AG08396 (cell line): Measurements from ENCODE around the gene CALCR.
"Not testable (repeated sequence)": the region's sequence is repeated elsewhere in the genome, so short reads cannot be mapped to it uniquely, and the experiment has no call there.

Experiments
- DNase-seq: peaks from one replicate; pipeline ENCODE4 v3.0.0; 2012; ENCODE audit warnings: low spot score, mixed read lengths

Gene CALCR

DNA sequence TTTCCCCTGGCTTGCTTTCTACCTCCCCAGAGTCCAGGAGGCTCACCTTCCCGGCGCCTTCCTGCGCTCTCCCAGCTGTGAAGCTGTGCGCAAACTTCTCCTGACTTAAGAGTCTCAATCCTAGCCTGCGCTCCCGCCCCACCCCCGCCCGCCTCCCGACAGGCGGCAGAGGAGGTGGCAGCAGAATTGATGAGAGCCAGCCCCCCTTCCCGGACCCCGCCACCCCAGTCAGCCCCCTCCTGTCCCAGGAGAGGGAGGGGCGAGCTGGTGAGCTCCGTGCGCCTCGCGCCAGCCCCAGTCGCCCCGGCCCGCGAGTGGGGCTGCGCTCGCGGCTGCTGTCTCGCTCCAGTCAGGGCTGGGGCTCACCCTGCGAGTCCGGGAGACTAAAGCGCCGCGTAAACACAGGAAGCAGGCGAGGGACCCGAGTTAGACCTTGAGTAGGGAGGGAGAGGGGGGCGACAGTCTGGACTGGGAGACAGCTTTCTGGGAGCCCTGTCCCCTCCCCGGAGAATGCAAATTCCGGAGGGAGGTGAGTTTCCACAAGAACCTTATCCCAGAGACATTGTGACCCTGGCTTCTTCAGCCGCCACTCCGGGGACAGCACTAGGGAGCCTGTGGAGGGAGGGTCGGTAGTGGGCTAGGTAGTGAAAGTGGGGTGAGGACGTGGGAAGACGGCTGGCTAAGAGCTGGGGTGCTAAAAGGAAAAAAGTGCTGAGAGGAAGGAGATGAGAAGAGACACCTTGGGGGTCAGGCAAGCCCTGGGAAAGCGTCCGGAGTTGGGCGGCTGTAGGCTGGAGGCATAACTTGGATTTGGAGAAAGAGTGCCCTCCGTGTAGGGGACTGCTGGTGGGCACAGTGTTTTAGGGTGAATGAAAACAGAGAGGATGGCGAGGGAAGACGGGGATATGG lies at the start of gene CALCR:
CALCR (minus strand) TSS at position 79 of the 909 bp plus-strand sequence. CDS start 87,743 bp downstream, outside the sequence.
- DNase-seq: peak; percentile 8

DNA sequence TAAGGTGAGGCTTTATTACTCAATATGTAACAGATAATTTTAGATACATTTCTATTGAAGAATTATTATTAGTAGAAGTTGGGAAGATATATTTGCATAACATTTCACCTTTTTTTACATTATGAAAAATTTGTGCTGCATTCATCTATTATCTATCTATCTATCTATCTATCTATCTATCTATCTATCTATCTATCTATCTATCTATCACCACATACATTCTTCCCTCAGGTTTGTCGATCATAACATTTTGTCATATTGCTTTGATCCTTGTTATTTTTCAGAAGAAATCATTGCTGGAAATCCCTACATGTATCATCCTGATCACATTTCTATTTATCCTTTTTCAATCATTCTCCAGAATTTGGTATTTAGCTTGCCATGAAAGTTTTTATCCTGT lies 49.3 kb upstream of the CALCR start:
- DNase-seq: no peak

DNA sequence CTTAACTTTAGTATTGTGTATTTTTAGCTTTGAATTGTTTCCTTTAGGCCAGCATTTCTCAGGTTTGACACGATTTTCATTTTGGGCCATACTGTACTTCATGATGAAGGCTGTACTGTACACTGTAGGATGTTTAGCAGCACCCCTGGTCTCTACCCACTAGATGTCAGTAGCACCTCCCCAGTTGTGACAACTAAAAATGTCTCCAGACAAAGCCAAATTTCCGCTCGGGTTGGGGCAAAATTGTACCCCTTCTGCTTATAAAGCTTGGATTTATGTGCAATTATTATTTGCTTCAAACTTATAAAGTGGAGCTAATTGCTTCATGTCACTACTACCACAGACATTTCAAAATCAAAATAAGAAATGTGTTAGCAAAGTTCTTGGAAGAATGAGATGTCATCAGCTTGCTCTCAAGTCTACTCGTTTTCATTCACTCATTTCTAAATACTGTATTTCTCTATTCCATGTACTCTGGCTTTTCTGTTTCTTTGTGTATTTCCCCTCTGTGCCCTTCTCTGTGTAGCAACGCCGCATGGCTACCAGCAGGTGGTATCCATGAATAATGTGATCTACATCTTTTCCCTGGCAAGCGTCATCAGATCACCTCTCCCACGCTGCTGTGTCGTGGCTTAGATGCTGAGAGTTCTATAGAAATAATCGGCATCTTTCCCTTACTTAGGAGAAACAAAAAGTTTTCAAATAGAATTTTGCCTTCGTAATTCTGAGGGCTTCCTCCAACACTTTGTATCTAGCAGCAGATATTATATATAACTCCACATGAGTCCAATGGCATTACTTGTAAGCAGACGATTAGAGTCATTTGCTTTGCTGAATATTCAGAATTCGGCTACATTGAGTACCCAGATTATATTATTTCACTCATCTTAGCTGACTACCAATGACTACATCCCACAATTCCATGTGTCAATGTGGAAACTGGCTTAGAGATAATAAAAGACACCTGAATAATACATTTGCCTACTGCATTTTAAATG lies 47.8 kb upstream of the CALCR start:
- DNase-seq: peak; percentile 24

DNA sequence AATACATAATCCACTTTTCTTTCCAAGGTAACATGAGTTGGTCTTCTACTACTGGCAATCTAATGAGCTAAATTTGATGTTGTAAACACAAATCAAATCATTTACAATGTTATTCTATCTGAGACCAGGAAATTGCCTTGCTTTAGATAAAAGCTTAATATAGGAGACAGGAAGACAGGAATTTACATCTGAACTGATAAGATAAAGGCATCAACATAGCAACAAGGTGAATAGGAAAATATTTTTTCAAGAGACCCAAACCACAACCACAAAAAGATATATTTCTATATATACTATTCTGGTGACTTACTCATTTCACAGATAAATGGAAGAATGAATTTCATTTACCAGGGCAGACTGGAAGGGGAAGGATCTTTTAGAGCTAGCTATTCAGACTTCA lies 46.3 kb upstream of the CALCR start:
- no peak for DNase-seq

DNA sequence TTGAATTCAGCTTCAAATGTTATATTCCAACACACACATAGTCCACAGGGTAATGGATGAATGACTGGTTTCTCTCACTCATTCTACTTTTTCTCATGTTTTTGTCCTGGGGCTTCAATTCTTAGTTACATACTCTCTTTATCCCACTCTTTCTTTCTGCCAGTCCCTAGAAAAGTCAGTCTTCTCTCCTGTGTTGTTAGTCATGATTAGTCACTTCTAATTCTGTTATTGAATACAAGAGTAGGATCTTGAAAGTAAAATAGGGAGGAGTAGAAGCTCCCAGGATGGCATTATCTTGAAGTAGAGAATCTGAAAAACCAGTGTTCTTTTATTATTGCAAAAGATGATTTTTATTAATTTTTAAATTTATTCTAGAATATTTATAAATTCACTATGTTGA lies 45.5 kb upstream of the CALCR start:
- DNase-seq: no peak

DNA sequence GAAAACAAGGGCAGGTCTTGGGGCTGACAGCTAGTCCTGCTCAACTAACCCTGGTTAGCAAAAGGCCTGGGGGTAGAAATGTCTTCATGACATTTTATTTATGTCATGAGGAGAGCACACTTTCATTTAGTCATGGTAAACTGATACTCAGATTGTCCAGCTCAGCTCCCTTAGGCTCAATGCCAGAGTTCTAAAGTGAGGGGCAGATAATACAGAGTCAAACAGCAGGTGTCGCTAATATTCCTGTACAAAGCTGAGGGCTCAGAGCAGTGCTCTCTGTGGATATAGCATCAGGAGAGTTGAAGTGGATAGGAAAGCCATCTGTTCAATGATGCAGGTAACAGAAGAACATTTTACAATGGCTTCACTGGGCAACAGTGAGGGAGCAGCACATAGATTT lies 26.8 kb upstream of the CALCR start:
- DNase-seq: no peak

DNA sequence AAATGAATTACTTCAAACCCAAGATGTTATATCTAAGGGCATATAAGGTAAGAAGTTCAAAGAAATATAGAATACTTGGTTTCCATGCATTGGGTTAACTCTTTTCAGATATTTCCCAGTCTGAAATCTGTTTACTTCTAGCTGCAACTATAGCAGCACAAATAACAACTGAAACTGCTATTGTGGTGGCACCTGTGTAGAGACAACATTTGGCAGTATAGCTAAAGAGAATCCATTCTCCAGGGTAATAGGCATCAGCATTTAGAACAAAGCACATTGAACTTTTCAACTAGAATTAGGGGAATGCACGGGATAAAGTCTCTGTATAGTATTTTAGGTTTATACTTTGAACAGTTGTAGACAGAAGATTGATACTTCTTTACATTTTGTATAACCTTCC lies 19.7 kb upstream of the CALCR start:
- no peak for DNase-seq

DNA sequence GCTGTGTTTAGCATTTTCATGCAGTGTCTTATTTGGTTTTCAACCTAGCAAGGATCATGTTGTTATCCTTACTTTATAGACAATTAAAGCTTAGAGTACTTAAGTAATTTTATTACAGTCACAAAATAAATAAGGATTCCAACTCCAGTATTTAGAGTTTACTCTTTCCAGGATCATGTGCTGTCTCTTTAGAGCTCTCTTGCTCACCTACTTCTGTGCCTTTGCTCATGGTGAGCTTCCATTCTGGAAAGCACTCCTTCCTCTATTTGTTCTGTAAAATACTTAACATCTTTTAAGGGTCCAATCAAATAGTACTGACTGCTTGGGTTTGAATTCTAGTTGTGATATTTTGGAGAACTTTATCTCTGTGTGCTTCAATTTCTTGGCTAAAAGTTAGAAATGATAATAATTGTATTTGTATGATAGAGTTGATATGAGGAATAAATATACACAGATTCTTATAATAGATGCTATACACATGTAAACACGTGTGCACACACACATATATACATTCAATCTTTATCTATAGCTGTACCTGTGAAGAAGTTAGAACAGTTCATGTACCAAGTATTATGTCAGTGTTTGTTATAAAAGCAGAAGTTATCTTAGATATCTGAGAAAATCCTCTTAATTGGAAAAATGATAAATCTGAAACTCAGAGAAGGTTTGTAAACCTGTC lies 18.2 kb upstream of the CALCR start:
- no peak for DNase-seq

DNA sequence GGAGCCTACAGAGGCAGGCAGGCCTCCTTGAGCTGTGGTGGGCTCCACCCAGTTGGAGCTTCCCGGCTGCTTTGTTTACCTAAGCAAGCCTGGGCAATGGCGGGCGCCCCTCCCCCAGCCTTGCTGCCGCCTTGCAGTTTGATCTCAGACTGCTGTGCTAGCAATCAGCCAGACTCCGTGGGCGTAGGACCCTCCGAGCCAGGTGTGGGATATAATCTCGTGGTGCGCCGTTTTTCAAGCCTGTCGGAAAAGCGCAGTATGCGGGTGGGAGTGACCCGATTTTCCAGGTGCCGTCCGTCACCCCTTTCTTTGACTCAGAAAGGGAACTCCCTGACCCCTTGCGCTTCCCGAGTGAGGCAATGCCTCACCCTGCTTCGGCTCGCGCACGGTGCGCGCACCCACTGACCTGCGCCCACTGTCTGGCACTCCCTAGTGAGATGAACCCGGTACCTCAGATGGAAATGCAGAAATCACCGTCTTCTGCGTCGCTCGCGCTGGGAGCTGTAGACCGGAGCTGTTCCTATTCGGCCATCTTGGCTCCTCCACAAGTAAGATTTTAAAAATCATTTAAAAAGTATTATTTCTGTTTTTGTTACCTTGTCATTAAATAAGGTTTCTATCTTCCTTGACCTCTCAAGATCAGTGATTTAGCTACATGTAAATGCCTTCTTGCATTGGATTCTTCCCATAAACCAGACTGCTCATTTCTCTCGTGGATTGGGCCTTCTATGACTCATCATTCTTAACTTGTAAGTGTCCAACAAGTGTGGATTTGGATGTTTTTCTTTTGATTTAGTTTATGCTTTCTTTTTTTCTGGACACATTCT lies 16.9 kb upstream of the CALCR start:
- not testable (repeated sequence) for DNase-seq

DNA sequence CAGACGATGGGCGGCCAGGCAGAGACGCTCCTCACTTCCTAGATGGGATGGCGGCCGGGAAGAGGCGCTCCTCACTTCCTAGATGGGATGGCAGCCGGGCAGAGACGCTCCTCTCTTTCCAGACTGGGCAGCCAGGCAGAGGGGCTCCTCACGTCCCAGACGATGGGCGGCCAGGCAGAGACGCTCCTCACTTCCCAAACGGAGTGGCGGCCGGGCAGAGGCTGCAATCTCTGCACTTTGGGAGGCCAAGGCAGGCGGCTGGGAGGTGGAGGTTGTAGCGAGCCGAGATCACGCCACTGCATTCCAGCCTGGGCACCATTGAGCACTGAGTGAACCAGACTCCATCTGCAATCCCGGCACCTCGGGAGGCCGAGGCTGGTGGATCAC lies 11.9 kb upstream of the CALCR start:
- DNase-seq: not testable (repeated sequence)

DNA sequence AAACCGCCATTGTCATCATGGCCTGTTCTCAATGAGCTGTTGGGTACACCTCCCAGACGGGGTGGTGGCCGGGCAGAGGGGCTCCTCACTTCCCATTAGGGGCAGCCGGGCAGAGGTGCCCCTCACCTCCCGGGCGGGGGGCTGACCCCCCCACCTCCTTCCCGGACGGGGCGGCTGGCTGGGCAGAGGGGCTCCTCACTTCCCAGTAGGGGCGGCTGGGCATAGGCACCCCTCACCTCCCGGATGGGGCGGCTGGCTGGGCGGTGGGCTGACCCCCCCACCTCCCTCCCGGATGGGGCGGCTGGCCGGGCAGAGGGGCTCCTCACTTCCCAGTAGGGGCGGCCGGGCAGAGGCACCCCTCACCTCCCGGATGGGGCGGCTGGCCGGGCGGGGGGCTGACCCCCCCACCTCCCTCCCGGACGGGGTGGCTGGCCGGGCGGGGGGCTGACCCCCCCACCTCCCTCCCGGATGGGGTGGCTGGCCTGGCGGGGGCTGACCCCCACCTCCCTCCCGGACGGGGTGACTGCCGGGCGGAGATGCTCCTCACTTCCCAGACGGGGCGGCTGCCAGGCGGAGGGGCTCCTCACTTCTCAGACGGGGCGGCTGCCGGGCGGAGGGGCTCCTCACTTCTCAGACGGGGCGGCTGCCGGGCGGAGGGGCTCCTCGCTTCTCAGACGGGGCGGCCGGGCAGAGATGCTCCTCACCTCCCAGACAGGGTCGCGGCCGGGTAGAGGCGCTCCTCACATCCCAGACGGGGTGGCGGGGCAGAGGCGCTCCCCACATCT lies 11.4 kb upstream of the CALCR start:
- not testable (repeated sequence) for DNase-seq

DNA sequence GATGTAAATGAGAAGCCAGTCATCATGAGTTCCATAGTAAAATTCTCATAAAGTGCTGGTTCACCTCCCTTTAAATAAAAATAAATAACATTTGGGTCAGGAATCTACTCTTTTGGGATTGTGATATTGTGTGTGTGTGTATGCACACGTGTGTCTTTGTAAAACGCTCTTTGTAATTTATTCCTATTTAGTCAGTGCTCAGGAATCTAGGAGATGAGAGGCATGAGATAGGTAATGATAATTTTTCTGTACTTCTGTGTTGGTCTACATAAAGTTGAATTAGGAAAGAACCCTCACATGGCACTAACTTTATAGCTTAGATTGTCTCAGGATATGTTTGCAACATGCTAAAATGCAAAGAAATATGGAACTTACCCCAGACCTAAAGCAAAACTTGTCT lies 4.9 kb upstream of the CALCR start:
- DNase-seq: no peak

DNA sequence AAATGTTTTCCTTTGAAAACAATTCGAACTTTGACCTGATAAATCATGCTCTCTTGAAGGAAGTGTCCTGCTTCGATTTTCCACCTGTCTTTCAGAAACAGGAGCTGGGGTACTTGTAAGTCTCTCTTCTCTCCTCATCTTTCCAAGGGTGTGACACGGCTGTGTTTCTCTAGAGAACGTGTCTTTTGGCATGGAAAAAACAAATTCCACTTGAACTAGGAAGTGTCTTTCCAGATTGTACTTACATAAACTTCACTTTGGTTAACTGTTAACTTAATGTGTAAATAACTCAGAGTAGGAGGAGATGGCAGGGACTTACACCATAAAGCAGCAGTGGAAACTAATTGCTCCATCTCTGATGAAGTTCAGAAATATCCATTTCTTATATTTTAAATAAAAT lies 4.2 kb upstream of the CALCR start:
- no peak for DNase-seq

DNA sequence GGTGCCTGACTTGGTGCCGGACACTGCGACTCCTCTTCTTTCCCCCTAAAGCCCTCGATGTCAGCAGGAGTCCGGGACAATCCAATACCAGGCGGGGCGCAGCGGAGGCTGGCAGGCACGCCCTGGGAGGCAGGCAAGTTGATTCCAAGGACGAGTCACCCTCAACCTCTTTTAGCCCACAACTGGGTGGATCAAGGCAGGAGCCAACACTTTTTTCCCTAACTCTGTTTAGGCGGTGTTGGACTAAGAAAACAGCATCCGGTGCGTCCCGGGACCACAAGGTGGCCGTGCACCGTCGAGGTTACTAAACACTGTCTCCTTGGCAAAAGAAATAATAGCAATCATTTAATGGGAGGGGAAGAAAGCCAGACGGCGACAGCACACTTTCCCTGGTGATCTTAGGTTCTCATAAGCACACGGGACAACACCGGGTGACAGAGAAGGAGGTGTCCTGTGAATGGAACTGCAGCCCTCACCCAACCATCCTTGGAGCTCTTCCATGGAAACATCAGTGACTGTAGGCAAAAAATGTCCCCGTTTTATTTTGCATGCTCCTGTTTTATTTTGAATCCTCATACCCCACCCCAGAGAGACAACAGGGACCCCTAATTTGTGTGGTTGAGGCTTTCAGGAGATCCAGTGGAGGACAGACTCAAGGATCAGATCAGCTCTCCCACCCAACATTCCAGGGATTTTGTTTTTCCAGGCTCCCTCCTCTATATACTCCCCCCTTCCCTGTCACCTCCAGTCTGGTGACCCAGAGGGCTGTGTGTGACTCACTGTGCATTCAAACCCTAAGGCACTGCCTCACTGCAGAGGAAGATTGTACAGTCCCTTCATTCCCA lies 1.3 kb upstream of the CALCR start:
- no peak for DNase-seq

DNA sequence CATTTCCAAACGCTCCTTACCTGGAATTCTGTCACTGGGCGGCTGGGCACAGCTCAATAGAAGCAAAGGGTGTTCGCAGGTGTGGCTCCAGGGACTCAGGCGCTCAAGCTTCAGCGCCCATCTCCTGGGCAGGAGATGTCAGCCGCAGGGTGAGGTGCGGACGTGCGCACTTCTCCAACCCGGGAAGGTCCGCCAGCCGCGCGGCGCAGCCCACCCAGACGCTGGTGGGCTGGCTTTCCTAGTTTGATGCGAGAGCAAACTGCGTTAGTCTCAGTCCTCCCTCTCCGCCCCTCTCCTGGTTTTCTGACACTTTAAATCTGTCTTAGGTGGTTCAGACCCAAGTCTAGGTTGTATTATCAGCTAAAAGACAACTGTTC lies 267 bp downstream of the CALCR start:
- no peak for DNase-seq

DNA sequence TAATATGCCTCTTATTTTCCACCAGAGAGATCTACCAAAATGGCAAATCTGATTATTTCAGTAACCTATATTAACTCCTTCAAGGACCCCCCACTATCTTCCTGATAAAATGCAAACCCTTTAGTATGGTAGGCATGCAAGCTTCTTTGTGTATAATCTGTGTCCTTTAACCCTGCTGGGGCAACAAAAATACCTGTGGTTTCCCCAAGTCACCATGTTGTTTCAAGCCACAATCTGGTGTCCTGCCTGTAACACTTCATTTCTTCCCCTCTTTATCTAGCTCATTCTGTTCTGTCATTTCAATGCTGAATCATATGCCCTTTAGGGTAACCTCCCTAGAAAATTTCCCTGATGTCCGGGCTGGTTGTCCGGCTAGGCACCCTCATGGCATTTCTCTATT lies 5.3 kb downstream of the CALCR start:
- no peak for DNase-seq

DNA sequence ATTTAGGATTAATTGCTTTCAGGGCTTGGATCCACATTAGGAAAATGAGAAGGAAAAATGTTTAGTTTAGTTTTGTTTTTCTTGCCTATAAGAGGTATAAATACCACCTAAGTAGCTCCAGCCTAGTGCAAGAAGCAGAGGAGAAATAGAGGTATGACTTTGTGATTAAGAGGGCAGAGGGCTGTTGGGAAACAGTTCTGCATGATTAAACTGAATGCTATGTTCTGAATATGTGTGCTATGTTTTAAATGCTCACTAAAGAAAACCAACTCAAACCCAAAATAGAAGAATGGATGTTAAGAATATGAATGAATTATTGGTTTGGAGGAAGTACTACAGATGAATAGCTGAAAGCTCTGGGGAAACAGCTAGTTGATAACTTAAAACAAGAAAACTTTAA lies 7.6 kb downstream of the CALCR start:
- DNase-seq: no peak

DNA sequence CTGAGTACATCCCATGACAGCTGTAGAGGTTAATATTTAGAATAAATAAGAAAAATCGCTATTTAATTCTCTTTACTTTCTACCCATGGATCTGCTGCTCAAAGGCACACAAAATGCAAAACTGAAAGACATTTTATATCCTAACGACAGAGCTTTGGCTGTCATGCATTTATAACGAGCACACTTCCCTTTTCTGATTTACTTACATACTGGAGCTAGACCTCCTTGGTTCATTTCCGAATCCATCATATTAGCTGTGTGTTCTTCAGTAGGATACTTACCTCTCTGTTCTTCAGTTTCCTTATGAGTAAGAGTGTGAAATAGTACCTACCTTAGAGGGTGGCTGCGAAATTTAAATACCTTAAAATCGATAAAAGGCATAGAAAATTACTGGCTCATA lies 10.9 kb downstream of the CALCR start:
- no peak for DNase-seq

DNA sequence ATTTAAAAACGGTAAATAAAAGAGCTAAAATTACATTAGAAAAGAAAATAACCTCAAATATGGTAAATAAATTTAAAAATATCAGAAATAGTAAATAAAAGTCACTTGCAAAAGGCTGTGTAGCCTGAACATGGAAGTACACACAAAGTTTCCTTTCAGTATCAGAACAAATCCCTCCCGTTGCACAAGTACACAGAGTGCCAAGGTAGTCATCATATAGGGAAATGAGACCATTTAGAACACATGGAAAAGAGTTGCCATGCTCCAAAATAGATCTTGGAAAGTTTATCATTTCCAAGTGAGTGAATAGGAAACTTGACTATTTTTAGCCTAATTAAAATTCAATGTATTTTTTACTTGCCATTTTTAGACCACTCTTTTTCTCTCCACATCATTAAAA lies 11.6 kb downstream of the CALCR start:
- no peak for DNase-seq

DNA sequence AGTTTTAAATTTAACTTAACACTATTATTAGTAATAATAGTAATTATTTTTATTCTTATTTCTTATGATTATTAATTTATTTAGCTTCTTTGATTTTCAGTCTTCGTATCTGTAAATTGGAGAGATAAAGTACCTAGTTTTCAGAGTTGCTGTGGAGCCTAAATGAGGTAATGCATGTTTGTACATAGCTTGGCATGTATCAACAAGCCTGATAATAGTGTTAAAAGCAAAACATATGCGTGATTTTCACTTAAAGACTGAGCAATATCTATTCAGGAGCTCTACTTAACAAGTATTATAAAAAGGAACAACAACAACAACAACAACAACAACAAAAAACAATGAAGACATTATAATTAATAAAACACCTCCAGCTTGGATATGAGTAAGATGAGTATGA lies 12.4 kb downstream of the CALCR start:
- DNase-seq: no peak
